NCI-H446 (cell line): ENCODE data around the gene SDR39U1.
A peak's percentile ranks its signal among the peaks of the same experiment; 100 is the strongest.

ENCODE experiments used
- DNase-seq, 2 experiments: peaks; one replicate each; lab custom pipeline; 2025; lab: John Stamatoyannopoulos, UW

SDR39U1 gene

DNA sequence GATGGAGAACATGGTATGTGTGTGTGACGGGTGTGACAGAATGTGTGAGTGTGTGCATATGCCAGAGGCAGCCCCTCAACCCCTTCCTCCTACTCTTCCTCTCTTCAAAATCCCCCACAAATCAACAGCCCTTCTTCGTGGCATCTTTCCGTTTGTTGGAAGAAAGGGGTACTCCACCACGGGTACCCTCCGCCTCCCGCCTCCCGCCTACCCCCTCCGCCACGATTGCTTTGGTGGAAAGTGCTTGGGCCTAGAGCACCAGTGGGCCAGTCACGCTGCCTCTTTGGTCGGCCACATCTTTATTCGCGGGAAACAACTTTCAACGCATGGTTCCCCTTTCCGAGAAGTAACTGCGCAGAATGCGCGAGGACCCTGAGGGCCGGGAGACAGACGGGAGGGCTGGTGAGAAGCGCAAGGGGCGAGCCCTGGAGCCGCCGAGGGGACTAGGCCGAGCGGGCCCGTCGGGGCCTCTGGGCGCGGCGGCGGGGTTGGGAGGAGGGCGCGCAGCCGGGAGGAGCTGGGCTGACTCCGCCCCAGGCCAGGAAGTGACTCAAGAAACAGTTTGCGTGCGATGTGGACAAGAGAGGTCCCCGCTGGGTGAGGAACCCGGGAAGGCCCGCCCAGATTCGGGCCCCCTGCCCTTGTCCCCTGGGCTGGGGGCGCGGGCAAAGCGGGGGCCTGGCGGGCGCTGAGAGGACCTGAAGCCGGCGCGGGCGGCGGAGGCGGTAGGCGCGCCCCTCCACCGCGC lies 13.0 kb downstream of the SDR39U1 start, which contains the start of the genes CBLN3 and KHNYN:
Gene CBLN3 (minus strand): TSS at position 274 of the 748 bp plus-strand sequence. CDS start 614 bp downstream, outside the sequence.
Gene KHNYN (plus strand): TSS at position 560 of the 748 bp plus-strand sequence. CDS start 777 bp downstream, outside the sequence.
- DNase-seq: no peak

DNA sequence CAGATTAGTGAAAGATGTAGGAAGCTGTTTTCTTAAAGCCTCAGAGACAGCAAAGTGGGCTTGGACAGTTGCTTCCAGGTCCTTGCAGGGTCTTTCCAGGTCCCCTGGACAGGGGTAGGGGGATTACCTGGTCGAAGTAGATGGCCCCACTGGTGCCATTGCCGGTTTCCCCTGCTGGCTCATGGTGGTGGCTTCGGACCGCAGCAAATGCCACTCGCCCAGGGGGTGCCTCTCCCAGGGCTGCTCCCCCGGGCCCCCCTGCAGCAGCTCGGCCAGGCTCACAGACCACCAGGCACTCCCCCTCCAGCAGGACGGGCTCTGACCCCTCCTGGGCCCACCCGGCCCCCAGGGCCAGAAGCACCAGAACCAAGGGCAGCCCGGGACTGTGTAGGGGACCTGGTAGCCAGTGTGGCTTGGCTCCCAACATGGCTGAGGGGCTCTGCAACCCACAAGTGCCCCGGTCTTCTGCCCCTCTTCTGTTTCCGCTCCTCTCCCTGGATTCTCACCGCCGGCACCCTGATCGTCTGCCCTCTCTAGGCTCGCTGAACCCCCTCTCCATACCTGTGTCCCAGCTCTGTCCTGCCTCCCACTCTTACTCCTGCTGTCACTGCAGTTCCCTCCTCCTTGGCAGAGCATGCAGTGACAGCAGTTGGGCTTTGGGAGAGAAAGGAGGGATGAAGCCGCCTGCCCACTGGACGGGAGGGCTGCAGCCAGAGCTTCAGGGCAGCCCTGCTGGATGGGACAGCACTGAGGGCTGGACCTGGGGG lies 13.8 kb downstream of the SDR39U1 start:
- DNase-seq: no peak

DNA sequence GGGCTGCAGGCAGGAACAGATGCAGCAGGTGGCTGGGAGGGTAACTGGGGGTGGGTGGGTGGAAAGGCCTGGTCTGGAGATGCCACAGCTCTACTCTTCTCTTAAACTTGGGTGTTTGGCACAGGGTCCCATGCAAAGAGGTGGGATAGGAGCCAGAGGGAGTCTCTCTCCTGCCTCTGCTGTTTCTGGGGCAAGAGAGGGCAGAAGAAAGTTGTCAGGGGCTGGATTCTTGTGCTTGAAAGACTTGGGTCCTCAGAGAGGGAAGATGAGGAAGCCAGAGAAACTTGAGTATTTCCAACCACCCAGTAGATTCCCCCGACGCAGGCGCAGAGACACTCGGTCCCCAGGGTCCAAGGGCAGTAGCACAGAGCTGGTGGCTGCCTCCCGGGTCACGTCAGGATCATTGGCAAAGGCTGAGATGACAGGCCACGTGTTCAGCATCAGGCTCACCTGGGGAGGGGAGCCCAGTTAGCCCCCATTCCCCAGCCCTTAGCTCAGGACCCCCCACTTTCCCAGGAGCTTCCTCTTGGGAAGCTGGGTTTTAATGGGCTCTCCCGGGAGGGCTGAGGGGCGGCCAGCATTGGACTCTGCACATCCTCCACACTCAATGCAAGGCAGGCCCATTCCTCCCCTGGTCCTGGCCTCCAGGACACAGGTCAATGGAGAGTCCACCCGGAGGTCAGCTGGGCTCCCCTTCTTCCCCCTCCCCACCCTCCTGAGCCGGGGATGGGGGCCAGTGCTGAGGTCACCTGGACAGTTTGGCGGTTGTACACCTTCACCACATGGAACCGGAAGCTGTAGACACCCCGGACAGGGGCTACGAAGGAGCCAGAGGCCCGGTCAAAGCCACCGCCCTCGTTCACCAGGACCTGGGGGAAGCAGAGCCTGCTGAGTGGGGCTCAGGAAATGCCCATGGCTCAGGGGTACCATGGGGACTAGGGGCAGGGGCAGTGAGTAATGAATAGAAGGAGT lies 14.8 kb downstream of the SDR39U1 start:
- DNase-seq: no peak

DNA sequence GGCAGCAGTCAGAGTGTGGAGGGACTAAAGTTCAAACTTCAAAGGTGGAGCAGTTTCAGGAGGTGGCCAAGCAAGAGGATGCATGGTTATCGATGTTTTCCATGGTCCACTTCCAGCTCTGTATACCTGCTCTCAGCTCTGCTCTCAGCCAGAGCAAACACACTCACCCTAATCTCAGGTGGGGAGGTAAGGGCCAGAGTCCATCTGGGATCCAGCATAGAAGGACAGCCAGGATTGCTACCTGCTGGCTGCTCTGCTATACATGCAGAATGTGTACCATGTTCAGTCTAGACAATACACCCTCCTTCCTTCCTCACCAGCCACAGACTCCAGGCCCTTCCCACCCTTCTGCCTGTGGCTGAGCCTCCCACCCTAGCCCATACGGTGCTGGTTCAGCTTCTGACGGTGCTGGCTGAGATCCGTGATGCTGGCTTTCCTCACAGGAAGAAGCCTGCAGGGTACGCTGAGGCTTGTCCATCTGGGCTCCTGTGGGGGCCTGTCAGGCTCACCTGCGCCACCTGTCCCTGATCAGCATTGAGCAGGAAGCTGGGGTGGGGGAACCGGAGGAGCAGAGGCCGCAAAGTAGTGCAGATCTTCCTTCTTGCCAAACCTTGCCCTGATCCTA lies 15.6 kb downstream of the SDR39U1 start:
- no peak for DNase-seq

DNA sequence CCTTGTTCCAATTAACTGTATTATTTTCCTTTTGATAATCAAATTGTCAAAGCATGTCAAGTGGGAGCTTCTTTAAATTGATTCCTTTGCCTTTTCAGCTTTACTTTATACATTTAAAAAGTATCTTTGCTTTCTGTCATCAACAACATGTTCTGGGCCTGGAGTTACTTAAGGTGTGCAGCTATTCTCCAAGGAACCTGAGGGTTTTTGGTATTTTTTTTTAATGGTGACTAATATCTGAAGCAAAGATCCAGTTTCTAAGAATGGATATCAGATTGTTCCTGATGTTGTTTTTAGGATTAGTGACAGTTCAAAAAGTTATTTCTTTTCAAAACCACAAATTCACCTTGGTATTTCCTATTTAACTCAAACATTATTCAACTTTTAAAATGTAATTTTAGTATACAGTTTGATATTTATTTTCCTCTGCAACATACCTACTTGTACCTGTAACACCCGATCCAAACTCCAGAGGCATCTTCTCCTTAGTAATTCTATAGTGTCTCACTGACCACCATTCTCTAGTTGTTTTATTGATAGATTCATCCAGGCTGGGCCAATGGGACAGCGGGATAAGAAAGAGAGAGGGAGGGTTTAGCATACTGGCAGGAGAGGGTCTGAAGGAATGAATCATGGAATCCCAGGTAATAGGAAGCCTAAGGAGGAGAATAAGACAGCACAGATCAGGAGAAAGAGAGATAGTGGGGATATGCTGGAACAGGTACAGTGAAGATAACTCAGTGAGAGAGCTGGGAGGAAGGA lies 16.2 kb downstream of the SDR39U1 start:
- no peak for DNase-seq

DNA sequence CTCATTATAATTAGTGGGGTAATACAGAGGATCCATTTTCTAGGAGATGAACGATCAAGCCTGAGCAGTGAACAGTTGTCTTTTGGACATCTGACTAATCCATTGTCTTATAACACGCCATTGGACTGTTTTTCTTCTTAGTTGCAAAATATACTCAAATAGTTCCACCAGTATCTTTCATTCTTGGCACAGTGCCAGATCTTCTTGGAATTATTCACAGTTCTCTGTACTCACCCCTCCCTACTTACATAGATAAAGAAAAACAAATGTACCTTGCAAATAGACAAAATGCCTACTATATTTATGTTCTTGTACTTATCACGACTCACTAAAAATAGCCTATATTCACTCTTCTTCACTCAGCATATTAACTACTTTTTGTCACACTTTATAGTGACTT lies 16.9 kb downstream of the SDR39U1 start:
- DNase-seq: peak in 1 of 2 experiments; percentile 24

DNA sequence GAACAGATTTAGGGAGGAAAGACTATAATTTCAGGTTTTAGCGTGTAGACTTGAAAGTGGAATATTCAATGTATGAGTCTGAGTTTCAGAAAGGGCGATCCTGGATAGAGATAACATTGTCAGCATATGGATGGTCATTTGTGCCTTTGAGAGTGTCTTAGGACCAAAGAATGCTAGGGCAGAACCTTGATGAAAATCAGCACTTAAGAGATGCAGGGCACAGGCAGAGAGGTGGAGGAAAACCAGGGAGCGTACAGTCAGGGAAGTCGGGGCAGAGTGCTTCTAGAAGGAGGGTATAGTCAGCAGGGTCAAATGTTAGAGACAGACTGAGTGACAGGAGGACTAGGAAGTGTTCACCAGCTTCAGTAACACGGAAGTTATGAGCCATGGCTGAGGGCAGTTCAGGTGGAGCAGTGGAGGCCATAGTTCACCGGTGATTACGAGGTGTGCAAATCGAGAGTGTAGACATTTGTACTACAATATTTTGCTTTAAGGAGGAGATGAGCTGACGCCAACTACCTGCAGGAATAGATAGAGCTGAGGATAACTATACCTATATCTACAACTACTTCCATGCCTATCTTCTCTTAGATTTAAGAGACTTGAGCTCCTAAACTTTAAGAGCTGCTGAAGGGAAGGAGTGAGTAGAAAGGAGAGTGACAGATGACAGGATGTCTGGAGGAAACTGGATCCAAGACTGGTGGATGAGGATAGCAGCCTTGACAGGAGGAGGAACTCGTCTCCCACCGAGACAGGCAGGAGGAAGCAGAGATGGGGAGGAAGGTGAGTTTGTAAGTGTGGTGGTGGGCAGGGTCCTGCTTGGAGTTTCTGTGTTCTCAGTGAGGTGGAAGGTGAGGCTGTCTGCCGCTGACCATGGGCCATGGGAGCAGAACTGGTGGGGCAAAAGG lies 19.6 kb downstream of the SDR39U1 start:
- no peak for DNase-seq

DNA sequence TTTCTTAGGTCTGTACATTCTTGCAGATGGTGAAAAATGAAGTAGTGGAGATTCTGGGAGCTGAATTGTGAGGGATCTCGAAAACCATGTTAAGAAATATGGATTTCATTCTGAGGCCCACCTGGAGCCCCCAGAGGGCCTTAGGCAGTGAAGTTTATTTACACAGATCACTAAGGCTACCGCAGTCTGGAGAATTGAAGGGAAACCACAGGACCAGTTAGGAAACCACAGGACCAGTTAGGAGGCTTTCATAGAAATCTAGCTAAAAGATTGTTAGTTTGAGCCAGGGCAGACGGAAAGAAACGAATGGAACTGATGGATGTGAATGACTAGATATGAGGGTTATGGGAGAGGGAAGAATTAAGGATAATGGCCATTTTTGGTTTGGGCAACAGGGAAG lies 20.3 kb downstream of the SDR39U1 start:
- no peak for DNase-seq

DNA sequence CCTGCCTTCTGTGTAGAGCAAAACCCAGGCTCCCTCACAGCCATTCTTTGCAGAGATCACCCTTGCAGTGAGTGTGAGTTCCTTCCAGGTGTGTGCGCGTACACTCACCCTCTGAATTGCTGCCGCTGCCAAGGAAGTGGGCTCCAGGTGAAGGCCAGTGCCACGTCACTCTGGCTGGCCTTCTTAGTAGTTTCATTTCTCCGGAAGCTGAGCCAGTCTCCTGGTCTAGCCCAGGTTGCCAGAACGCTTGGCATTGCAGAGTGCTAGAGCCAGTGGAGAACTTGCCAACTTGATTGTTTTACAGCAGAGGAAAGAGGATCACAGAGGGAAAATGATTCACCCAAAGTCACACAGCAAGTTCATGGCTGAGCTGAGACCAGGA lies 24.1 kb downstream of the SDR39U1 start:
- no peak for DNase-seq

DNA sequence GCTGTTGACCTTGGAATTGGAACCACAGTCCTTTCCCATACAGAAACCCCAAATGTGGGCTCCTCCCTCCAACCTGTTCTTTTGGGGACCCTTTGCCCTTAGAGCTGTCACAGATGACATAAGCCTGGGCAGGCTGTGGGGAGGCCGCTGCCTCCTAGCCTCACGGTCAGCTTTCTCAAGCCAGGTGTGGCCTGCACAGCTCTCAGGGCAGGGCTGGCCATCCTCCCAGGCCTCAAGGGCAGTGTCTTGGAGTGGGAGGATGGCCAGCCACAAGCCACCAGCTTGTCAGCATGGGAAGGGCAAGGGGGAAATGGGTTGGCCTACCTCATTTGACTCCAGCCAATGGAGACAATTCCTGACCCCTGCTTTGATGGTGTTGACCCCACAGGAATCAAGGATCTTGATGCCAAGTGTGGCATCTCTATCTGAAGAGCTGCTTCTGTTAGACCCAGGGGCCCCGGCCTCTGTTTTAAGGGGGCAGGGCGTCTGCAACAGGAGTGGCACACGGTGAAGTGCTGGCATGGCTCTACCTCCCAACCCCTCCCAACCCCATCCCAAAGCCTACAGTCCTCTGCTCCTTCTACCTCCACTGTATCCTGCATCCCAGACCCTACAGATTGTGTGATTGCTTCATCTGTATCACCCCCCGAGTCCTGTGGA lies 24.6 kb downstream of the SDR39U1 start:
- no peak for DNase-seq

DNA sequence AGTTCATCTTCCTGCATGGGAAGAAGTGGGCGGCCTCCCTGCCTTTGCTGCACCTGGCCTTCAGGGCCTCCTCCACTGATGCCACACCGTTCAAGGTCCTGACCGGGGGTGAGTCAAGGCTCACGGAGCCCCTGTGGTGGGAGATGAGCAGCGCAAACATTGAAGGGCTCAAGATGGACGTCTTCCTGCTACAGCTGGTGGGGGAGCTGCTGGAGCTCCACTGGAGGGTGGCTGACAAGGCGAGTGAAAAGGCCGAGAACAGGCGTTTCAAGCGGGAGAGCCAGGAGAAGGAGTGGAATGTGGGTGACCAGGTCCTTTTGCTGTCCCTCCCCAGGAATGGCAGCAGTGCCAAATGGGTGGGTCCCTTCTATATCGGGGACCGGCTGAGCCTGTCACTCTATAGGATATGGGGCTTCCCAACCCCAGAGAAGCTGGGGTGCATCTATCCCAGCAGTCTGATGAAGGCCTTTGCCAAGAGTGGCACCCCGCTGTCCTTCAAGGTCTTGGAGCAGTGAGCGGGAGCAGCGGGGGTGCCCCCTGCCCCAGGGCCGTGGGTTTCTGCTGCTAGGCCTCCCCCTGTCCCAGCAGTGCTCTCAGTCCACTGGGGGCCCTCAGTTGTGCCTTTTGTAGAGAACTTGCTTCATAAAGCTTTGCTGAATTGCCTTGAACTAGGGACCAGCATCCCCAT lies 25.5 kb downstream of the SDR39U1 start:
- no peak for DNase-seq

DNA sequence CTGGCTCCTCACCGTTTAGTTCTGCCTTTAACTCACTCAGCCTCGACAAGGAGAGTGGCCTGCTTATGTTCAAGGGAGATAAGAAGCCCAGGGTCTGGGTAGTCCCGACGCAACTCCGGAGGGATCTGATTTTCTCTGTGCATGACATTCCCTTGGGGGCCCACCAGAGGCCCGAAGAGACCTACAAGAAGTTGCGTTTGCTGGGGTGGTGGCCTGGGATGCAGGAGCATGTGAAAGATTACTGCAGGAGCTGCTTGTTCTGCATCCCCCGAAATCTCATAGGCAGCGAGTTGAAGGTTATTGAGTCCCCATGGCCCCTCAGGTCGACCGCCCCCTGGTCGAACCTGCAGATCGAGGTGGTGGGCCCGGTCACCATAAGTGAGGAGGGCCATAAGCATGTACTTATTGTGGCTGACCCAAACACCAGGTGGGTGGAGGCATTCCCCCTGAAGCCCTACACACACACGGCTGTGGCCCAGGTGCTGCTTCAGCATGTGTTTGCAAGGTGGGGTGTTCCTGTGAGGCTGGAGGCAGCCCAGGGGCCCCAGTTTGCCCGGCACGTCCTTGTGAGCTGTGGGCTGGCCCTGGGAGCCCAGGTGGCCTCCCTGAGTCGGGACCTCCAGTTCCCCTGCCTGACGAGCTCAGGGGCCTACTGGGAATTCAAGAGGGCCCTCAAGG lies 26.2 kb downstream of the SDR39U1 start:
- no peak for DNase-seq

DNA sequence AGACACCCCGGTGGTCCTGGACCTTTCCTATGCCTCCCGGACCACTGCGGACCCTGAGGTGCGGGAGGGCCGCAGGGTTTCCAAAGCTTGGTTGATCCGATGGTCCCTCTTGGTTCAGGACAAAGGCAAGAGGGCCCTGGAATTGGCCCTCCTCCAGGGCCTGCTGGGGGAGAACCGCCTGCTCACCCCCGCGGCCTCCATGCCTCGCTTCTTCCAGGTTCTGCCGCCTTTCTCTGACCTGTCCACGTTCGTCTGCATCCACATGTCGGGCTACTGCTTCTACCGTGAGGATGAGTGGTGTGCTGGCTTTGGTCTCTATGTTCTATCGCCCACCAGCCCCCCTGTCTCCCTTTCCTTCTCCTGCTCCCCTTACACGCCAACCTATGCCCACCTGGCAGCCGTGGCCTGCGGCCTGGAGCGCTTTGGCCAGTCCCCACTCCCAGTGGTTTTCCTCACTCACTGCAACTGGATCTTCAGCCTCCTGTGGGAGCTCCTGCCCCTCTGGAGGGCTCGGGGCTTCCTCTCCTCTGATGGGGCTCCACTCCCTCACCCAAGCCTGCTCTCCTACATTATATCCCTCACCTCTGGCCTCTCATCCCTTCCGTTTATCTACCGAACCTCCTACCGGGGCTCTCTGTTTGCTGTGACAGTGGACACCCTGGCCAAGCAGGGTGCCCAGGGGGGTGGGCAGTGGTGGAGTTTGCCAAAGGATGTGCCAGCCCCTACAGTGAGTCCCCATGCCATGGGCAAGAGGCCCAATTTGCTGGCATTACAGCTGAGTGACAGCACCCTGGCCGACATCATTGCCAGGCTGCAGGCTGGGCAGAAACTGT lies 26.9 kb downstream of the SDR39U1 start:
- no peak for DNase-seq

DNA sequence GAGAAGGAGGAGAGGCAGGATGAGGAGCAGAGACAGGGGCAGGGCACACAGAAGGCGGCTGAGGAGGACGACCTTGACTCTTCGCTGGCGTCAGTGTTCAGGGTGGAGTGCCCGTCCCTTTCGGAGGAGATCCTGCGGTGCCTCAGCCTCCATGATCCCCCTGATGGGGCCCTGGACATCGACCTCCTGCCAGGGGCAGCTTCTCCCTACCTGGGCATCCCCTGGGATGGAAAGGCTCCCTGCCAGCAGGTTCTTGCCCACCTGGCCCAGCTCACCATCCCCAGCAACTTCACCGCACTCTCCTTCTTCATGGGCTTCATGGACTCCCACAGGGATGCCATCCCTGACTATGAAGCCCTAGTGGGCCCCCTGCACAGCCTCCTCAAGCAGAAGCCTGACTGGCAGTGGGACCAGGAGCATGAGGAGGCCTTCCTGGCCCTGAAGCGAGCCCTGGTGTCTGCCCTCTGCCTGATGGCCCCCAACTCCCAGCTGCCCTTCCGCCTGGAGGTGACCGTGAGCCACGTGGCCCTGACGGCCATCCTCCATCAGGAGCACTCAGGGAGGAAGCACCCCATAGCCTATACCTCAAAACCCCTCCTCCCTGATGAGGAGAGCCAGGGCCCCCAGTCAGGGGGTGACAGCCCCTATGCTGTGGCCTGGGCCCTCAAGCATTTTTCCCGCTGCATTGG lies 27.7 kb downstream of the SDR39U1 start:
- DNase-seq: no peak

DNA sequence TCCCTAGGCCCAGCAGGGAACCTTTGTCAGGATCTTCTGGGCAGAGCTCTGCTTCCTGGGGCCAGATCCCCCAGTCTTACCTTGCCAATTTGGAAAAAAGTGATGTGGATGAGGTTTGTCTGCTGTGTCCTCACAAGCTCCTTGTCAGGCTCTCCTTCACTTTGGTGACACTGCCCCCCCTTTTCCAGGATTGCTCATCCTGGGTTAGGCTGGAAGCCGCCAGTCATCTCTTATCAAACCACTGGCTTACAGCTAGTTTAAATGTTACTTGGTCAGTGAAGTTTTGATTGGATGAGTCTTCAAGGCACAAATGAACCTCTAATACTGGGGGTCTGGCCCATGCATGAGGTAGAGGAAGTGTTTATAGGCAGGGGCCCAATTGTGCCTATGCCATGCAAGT lies 28.5 kb downstream of the SDR39U1 start:
- no peak for DNase-seq
